IPS-NIHi7 (cell line): ENCODE data around the gene FGF12.
"Not testable (repeated sequence)": the region's sequence is repeated elsewhere in the genome, so short reads cannot be mapped to it uniquely, and the experiment has no call there.

Source experiments
- DNase-seq: peaks from one replicate; pipeline ENCODE4 v3.0.0; 2012; ENCODE audit warnings: mixed read lengths; ENCODE audit errors: extremely low spot score

Gene FGF12

GRCh38 chr3:192597506-192597905, 129.8 kb downstream of the FGF12 start:
- DNase-seq = no peak

GRCh38 chr3:192578729-192579128, 148.6 kb downstream of the FGF12 start:
- no peak for DNase-seq

GRCh38 chr3:192577811-192578210, 149.5 kb downstream of the FGF12 start:
- DNase-seq = no peak

GRCh38 chr3:192577271-192577670, 150.1 kb downstream of the FGF12 start:
- DNase-seq = no peak

- DNase-seq = not testable (repeated sequence)
Observed at GRCh38 chr3:192576704-192577103, 150.6 kb downstream of the FGF12 start.

GRCh38 chr3:192575879-192576506, 151.3 kb downstream of the FGF12 start:
- no peak for DNase-seq

- no peak for DNase-seq
Observed at GRCh38 chr3:192573240-192573639, 154.1 kb downstream of the FGF12 start.

- no peak for DNase-seq
Observed at GRCh38 chr3:192570821-192571791, 156.2 kb downstream of the FGF12 start.

- DNase-seq = no peak
Observed at GRCh38 chr3:192570315-192570714, 157.0 kb downstream of the FGF12 start.

GRCh38 chr3:192566706-192567290, 160.5 kb downstream of the FGF12 start:
- DNase-seq = peak; percentile 64

- DNase-seq = no peak
Observed at GRCh38 chr3:192564611-192565010, 162.7 kb downstream of the FGF12 start.

- no peak for DNase-seq
Observed at GRCh38 chr3:192563417-192563816, 163.9 kb downstream of the FGF12 start.

- DNase-seq = no peak
Observed at GRCh38 chr3:192553707-192554106, 173.6 kb downstream of the FGF12 start.

- no peak for DNase-seq
Observed at GRCh38 chr3:192550356-192550755, 177.0 kb downstream of the FGF12 start.

GRCh38 chr3:192545333-192545732, 182.0 kb downstream of the FGF12 start:
- no peak for DNase-seq

- no peak for DNase-seq
Observed at GRCh38 chr3:192543163-192543562, 184.2 kb downstream of the FGF12 start.

- no peak for DNase-seq
Observed at GRCh38 chr3:192516820-192517219, 210.5 kb downstream of the FGF12 start.

GRCh38 chr3:192515664-192516045, 211.7 kb downstream of the FGF12 start:
- DNase-seq = peak; percentile 21

- peak; percentile 78 for DNase-seq
Observed at GRCh38 chr3:192514754-192515663, 212.3 kb downstream of the FGF12 start.

- DNase-seq = peak; percentile 74
Observed at GRCh38 chr3:192514081-192514753, 213.1 kb downstream of the FGF12 start.

- DNase-seq = no peak
Observed at GRCh38 chr3:192505731-192506130, 221.6 kb downstream of the FGF12 start.
